A549 (cell line): ENCODE results near the gene ZCCHC24.

Source experiments
- CTCF ChIP-seq: fragments of >200 bp; sonication (Bioruptor Twin); formaldehyde crosslinking; IDR thresholded peaks from 3 replicates; pipeline ENCODE4 v1.5.1; 2016
- EP300 ChIP-seq, 2 experiments: fragments of >200 bp; sonication (Bioruptor Twin); formaldehyde crosslinking; IDR thresholded peaks; 2 replicates in 1 of 2; 3 replicates in 1 of 2; pipeline ENCODE4 v1.6.1; 2016 to 2017
- GATA3 ChIP-seq: IDR thresholded peaks from 2 replicates; pipeline ENCODE4 v1.6.1; 2012; ENCODE audit warnings: borderline replicate concordance

- TF ChIP-seq CTCF (no peak), EP300 (IDR thresholded peaks at IDR 0.05) (no peak), GATA3 (no peak)
Measured at GRCh38 chr10:79475877-79476276, 30.5 kb upstream of the ZCCHC24 start.
